Measurements from ENCODE around the gene KRR1.
"Not testable (repeated sequence)": the region's sequence is repeated elsewhere in the genome, so short reads cannot be mapped to it uniquely, and the experiment has no call there.

Gene KRR1

GRCh38 chr12:75446857-75447256 lies 64.6 kb downstream of the KRR1 start:
- H3K36me3 ChIP-seq (ENCODE audit: insufficient read depth, low read length), result no peaks in the 10 kb centered on the region
- H3K4me1 ChIP-seq (ENCODE audit: insufficient read depth, low read length), result no peaks in the 10 kb centered on the region
- no peak overlapping the region for H3K4me3 ChIP-seq (ENCODE audit: low read length)
- no peaks in the 10 kb centered on the region for H3K27me3 ChIP-seq (ENCODE audit: insufficient read depth, low read length)
- H3K9ac ChIP-seq (ENCODE audit: low read depth, low read length), result no peak overlapping the region
- H3K27ac ChIP-seq (ENCODE audit: low read depth, low read length), result no peak overlapping the region
- H3K9me3 ChIP-seq (ENCODE audit: insufficient read depth, low read depth, low read length), result no peaks in the 10 kb centered on the region

- not testable (repeated sequence) for H3K27me3 ChIP-seq (ENCODE audit: insufficient read depth, low read length); H3K9ac ChIP-seq (ENCODE audit: low read depth, low read length); H3K4me3 ChIP-seq (ENCODE audit: low read length); H3K9me3 ChIP-seq (ENCODE audit: insufficient read depth, low read depth, low read length); H3K36me3 ChIP-seq (ENCODE audit: insufficient read depth, low read length); H3K27ac ChIP-seq (ENCODE audit: low read depth, low read length); H3K4me1 ChIP-seq (ENCODE audit: insufficient read depth, low read length)
- WGBS, result 92% methylated on average over 7 of the region's 7 CpGs
Observed at GRCh38 chr12:75445137-75445507, 66.3 kb downstream of the KRR1 start.

- H3K27ac ChIP-seq (ENCODE audit: low read depth, low read length), result no peak overlapping the region
- no peaks in the 10 kb centered on the region for H3K27me3 ChIP-seq (ENCODE audit: insufficient read depth, low read length)
- H3K36me3 ChIP-seq (ENCODE audit: insufficient read depth, low read length), result no peaks in the 10 kb centered on the region
- H3K9me3 ChIP-seq (ENCODE audit: insufficient read depth, low read depth, low read length), result no peaks in the 10 kb centered on the region
- 96% methylated on average over 6 of the region's 6 CpGs for WGBS
- H3K4me3 ChIP-seq (ENCODE audit: low read length), result no peak overlapping the region
- H3K4me1 ChIP-seq (ENCODE audit: insufficient read depth, low read length), result no peaks in the 10 kb centered on the region
- no peak overlapping the region for H3K9ac ChIP-seq (ENCODE audit: low read depth, low read length)
Observed at GRCh38 chr12:75444429-75445136, 66.8 kb downstream of the KRR1 start.

- H3K36me3 ChIP-seq (ENCODE audit: insufficient read depth, low read length), result no peaks in the 10 kb centered on the region
- no peaks in the 10 kb centered on the region for H3K27me3 ChIP-seq (ENCODE audit: insufficient read depth, low read length)
- H3K4me1 ChIP-seq (ENCODE audit: insufficient read depth, low read length), result no peaks in the 10 kb centered on the region
- no peak overlapping the region for H3K9ac ChIP-seq (ENCODE audit: low read depth, low read length)
- no peaks in the 10 kb centered on the region for H3K9me3 ChIP-seq (ENCODE audit: insufficient read depth, low read depth, low read length)
- WGBS, result 50% methylated on average over 2 of the region's 3 CpGs
- H3K4me3 ChIP-seq (ENCODE audit: low read length), result no peak overlapping the region
- no peak overlapping the region for H3K27ac ChIP-seq (ENCODE audit: low read depth, low read length)
Observed at GRCh38 chr12:75443709-75444108, 67.7 kb downstream of the KRR1 start.

GRCh38 chr12:75442454-75442853 lies 69.0 kb downstream of the KRR1 start:
- WGBS, result 45% methylated on average over 2 of the region's 3 CpGs
- H3K9me3 ChIP-seq (ENCODE audit: insufficient read depth, low read depth, low read length); H3K36me3 ChIP-seq (ENCODE audit: insufficient read depth, low read length): not testable (repeated sequence)

GRCh38 chr12:75441687-75442449 lies 69.5 kb downstream of the KRR1 start:
- H3K27me3 ChIP-seq (ENCODE audit: insufficient read depth, low read length); H3K9me3 ChIP-seq (ENCODE audit: insufficient read depth, low read depth, low read length); H3K9ac ChIP-seq (ENCODE audit: low read depth, low read length); H3K36me3 ChIP-seq (ENCODE audit: insufficient read depth, low read length); H3K4me3 ChIP-seq (ENCODE audit: low read length); H3K4me1 ChIP-seq (ENCODE audit: insufficient read depth, low read length); H3K27ac ChIP-seq (ENCODE audit: low read depth, low read length): not testable (repeated sequence)
- WGBS, result 92% methylated on average over 4 of the region's 4 CpGs

More at GRCh38 chr12:75442454-75442853, 69.0 kb downstream of the KRR1 start:
- H3K27ac ChIP-seq (ENCODE audit: low read depth, low read length); H3K4me1 ChIP-seq (ENCODE audit: insufficient read depth, low read length); H3K9ac ChIP-seq (ENCODE audit: low read depth, low read length); H3K4me3 ChIP-seq (ENCODE audit: low read length); H3K27me3 ChIP-seq (ENCODE audit: insufficient read depth, low read length): not testable (repeated sequence)
